Parathyroid adenoma (tissue), 2 donors: Measurements from ENCODE around the gene PTPN2.

Experiments used
- H2AFZ ChIP-seq: fragments of 300-600 bp; sonication (generic); one replicate; pipeline ENCODE4 v1.7.0; 2017; ENCODE audit warnings: antibody characterized with exemption, mild to moderate bottlenecking
- H3K27ac ChIP-seq: fragments of 300-600 bp; sonication (generic); one replicate; pipeline ENCODE4 v1.7.0; 2017
- H3K27me3 ChIP-seq: fragments of 300-600 bp; sonication (generic); one replicate; pipeline ENCODE4 v1.7.0; 2017; ENCODE audit warnings: low read length; ENCODE audit not compliant: control insufficient read depth, insufficient read depth
- H3K36me3 ChIP-seq: fragments of 300-600 bp; sonication (generic); one replicate; pipeline ENCODE4 v1.7.0; 2017; ENCODE audit warnings: low read length; ENCODE audit not compliant: control insufficient read depth, insufficient read depth
- H3K4me1 ChIP-seq: fragments of 300-600 bp; sonication (generic); one replicate; pipeline ENCODE4 v1.7.0; 2017; ENCODE audit warnings: control low read depth
- H3K4me2 ChIP-seq: fragments of 300-600 bp; sonication (generic); one replicate; pipeline ENCODE4 v1.7.0; 2017; ENCODE audit warnings: low read length
- H3K4me3 ChIP-seq: fragments of 300-600 bp; sonication (generic); one replicate; pipeline ENCODE4 v1.7.0; 2017; ENCODE audit warnings: low read depth, low read length
- H3K79me2 ChIP-seq: fragments of 300-600 bp; sonication (generic); one replicate; pipeline ENCODE4 v1.7.0; 2017; ENCODE audit warnings: control low read depth
- H3K9ac ChIP-seq: fragments of 300-600 bp; sonication (generic); one replicate; pipeline ENCODE4 v1.7.0; 2017; ENCODE audit warnings: mild to moderate bottlenecking
- H3K9me3 ChIP-seq: fragments of 300-600 bp; sonication (generic); one replicate; pipeline ENCODE4 v1.7.0; 2017; ENCODE audit warnings: low read length; ENCODE audit not compliant: control insufficient read depth
- TF ChIP-seq, protein P1 (sequence below): fragments of 300-600 bp; sonication (generic); IDR thresholded peaks from one replicate; pipeline ENCODE4 v1.7.0; 2017; ENCODE audit warnings: antibody characterized with exemption, mild to moderate bottlenecking
- donor health status: primary hyperparathyroidism.

PTPN2 gene

DNA sequence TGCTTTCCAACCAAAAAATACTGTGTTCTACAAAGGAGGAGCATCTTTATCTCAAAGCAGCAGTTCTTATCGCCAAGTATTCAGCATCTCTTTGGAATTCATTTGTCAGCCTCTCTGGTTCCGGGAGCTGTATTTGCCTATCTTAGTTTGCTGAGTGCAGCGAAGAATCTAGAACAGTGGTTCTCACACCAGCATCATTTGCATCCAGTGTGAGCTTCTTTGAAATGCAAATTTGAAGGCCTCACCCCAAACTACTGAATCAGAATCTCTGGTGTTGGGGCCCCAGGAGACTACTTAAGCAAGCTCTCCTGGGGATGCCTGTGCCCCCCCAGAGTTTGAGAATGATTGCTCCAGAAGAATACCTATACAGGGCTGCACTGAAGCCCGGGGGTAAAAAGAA is 1.5 kb upstream of the PTPN2 start:
- Histone ChIP-seq H3K36me3 (no peaks in the 10 kb centered on the region), H3K9me3 (no peaks in the 10 kb centered on the region), H2AFZ (peak overlapping the region; percentile 80), H3K9ac (no peak overlapping the region), H3K79me2 (peaks cover 20% of the 10 kb centered on the region), H3K27ac (no peak overlapping the region), H3K4me3 (no peak overlapping the region), H3K27me3 (no peaks in the 10 kb centered on the region), H3K4me2 (no peak overlapping the region), H3K4me1 (peaks cover 7% of the 10 kb centered on the region)
- TF ChIP-seq, protein P1, sequence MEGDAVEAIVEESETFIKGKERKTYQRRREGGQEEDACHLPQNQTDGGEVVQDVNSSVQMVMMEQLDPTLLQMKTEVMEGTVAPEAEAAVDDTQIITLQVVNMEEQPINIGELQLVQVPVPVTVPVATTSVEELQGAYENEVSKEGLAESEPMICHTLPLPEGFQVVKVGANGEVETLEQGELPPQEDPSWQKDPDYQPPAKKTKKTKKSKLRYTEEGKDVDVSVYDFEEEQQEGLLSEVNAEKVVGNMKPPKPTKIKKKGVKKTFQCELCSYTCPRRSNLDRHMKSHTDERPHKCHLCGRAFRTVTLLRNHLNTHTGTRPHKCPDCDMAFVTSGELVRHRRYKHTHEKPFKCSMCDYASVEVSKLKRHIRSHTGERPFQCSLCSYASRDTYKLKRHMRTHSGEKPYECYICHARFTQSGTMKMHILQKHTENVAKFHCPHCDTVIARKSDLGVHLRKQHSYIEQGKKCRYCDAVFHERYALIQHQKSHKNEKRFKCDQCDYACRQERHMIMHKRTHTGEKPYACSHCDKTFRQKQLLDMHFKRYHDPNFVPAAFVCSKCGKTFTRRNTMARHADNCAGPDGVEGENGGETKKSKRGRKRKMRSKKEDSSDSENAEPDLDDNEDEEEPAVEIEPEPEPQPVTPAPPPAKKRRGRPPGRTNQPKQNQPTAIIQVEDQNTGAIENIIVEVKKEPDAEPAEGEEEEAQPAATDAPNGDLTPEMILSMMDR, result no peak

GRCh38 chr18:12884406-12885323 is 628 bp upstream of the PTPN2 start:
- Histone ChIP-seq H3K4me3 (peak overlapping the region; percentile 66), H3K4me1 (peaks cover 14% of the 10 kb centered on the region), H3K9me3 (no peaks in the 10 kb centered on the region), H3K79me2 (peaks cover 25% of the 10 kb centered on the region), H3K36me3 (no peaks in the 10 kb centered on the region), H3K27me3 (no peaks in the 10 kb centered on the region), H2AFZ (peak overlapping the region; percentile 80), H3K4me2 (peak overlapping the region; percentile 86), H3K9ac (no peak overlapping the region), H3K27ac (peak overlapping the region; percentile 99)
- TF ChIP-seq, protein P1, result no peak

- peak overlapping the region; percentile 99 for H3K27ac ChIP-seq
- H3K79me2 ChIP-seq, result peaks cover 28% of the 10 kb centered on the region
- no peaks in the 10 kb centered on the region for H3K36me3 ChIP-seq
- peak overlapping the region; percentile 87 for H2AFZ ChIP-seq
- TF ChIP-seq, protein P1, result no peak
- peak overlapping the region; percentile 84 for H3K4me2 ChIP-seq
- H3K9me3 ChIP-seq, result no peaks in the 10 kb centered on the region
- no peaks in the 10 kb centered on the region for H3K27me3 ChIP-seq
- peak overlapping the region; percentile 86 for H3K4me3 ChIP-seq
- H3K9ac ChIP-seq, result peak overlapping the region; percentile 94
- H3K4me1 ChIP-seq, result peaks cover 18% of the 10 kb centered on the region
These were observed 709 bp downstream of the PTPN2 start for GRCh38 chr18:12883372-12883683.

DNA sequence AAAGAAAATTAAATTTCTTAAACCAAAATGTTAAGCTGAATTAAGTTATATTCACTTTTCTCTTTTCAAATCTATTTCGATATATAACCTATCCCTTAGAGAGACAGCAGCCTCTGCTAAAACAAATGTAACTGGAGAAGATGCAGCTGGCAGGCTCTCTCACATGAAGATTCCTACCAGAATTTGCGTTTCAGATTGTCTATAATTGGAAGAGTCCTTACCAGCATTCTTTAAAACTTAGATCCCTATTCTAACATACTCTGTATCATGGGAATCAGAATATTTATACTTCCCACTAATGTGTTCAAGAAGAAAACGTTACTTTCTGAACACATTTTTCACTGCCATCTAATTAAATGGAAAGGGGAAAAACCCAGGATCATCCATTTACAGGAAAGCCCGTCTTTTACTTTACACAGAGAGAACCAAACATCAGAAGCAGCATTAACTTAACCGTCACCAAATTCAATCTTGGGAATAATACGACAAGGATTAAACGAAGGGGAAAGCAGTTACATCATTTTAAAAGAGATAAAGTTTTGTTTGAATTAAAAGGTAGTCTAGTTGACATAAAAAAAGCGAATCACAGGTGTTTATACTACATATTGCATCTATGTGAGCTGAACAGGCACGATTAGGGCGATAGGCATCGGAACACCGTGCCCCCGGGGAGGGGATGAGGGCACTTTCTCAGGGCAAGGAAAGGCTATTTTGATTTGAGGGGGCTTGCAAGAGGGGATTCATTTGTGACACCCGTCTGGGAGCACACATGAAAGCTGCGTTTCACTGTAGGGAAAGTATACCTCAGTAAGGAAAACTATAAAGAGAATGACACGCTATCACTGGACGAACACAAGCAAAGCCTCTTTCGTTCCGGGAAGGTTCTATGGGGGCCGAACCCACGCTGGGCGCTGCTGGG is 1.3 kb downstream of the PTPN2 start:
- Histone ChIP-seq H3K4me3 (peak overlapping the region; percentile 86), H3K36me3 (no peaks in the 10 kb centered on the region), H3K4me2 (peak overlapping the region; percentile 84), H3K4me1 (peaks cover 18% of the 10 kb centered on the region), H3K79me2 (peaks cover 34% of the 10 kb centered on the region), H3K27me3 (no peaks in the 10 kb centered on the region), H3K9ac (peak overlapping the region; percentile 94), H2AFZ (peak overlapping the region; percentile 87), H3K9me3 (no peaks in the 10 kb centered on the region), H3K27ac (peak overlapping the region; percentile 99)
- TF ChIP-seq, protein P1, result no peak
